HepG2 (cell line): Measurements from ENCODE around the gene EXOSC7. TPM values are rescaled to one million over a fixed set of nuclear protein-coding genes. Genes with fewer than 3 reads are reported as not detected.

Source experiments
- ATAC-seq: fragments of 200-7000 bp; cut with Tn5 transposase; 3 replicates; pipeline ENCODE4 v1.9.1; 2020; ENCODE audit warnings: mild to moderate bottlenecking, moderate library complexity
- BruUV-seq: library from RNA; stranded (reverse); fragments of 400-500 nt; replicated peaks from 2 replicates; lab custom pipeline; 2021; lab: Mats Ljungman, UMichigan
- CTCF ChIA-PET: fragments of 300-600 bp; formaldehyde crosslinking; extraction: SDS; loops from one replicate; lab custom pipeline; 2021; ENCODE audit warnings: low total read pairs, inconsistent platforms, low intra/inter-chr PET ratio; lab: Yijun Ruan, JAX
- POLR2A ChIA-PET: fragments of 350-600 bp; sonication (Branson Sonifier 250); formaldehyde crosslinking; loops from one replicate; lab custom pipeline; 2020; ENCODE audit warnings: antibody characterized with exemption, inconsistent platforms; lab: Yijun Ruan, JAX
- DNase-seq: peaks from one replicate; pipeline ENCODE4 v3.0.0-alpha.2; 2015; ENCODE audit warnings: low spot score
- FAIRE-seq: peaks from 3 replicates; lab custom pipeline; 2011; peaks lifted over from hg19 to GRCh38; lab: Jason Lieb, UNC
- H2AFZ ChIP-seq: one replicate; pipeline ENCODE4 v1.6.1; 2011; ENCODE audit warnings: low read length, inconsistent platforms
- H3K27ac ChIP-seq: fragments of 300-600 bp; 3 replicates; pipeline ENCODE4 v1.8.0; 2011; ENCODE audit warnings: mixed run types, mild to moderate bottlenecking, mixed read lengths, low read length, inconsistent platforms; ENCODE audit not compliant: insufficient read depth; ENCODE audit errors: extremely low read length
- H3K27me3 ChIP-seq, 2 experiments: fragments of 200-600 bp in 1 of 2; 2 replicates in 1 of 2; 3 replicates in 1 of 2; pipeline versions ENCODE4 v1.6.0 to v1.8.0; 2011; ENCODE audit warnings: low read length in 2 of 2, mild to moderate bottlenecking in 2 of 2, moderate library complexity in 2 of 2, inconsistent platforms in 1 of 2; ENCODE audit not compliant: insufficient read depth in 2 of 2, control insufficient read depth in 1 of 2
- H3K36me3 ChIP-seq, 2 experiments: fragments of 200-600 bp in 1 of 2; replicated peaks in 1 of 2; 2 replicates in 1 of 2; 3 replicates in 1 of 2; pipeline versions ENCODE4 v1.5.1 to v1.8.0; 2011; ENCODE audit warnings: low read length in 2 of 2, inconsistent platforms in 1 of 2; ENCODE audit not compliant: insufficient read depth in 2 of 2, control insufficient read depth in 1 of 2
- H3K4me1 ChIP-seq: 2 replicates; pipeline ENCODE4 v1.5.1; 2012; ENCODE audit warnings: low read length, inconsistent platforms; ENCODE audit not compliant: insufficient read depth
- H3K4me2 ChIP-seq: 2 replicates; pipeline ENCODE4 v1.6.0; 2011; ENCODE audit warnings: low read depth, low read length, inconsistent platforms
- H3K4me3 ChIP-seq, 3 experiments: fragments of 200-600 bp in 1 of 3; sonication (generic), shearing (Covaris generic) in 1 of 3; replicated peaks in 1 of 3; 2 replicates each; pipeline ENCODE4 v1.5.1; 2011 to 2016; ENCODE audit warnings: low read length in 3 of 3, inconsistent platforms in 2 of 3, low read depth in 2 of 3, mild to moderate bottlenecking in 2 of 3, control low read depth in 1 of 3, mixed read lengths in 1 of 3; ENCODE audit not compliant: insufficient read depth in 1 of 3
- H3K79me2 ChIP-seq: one replicate; pipeline ENCODE4 v1.6.1; 2011; ENCODE audit warnings: low read length, inconsistent platforms; ENCODE audit not compliant: insufficient read depth
- H3K9ac ChIP-seq: 2 replicates; pipeline ENCODE4 v1.6.0; 2011; ENCODE audit warnings: mild to moderate bottlenecking, low read depth, low read length, inconsistent platforms; ENCODE audit not compliant: insufficient read depth
- H3K9me3 ChIP-seq: 2 replicates; pipeline ENCODE4 v1.5.1; 2012; ENCODE audit warnings: mild to moderate bottlenecking, low read length
- H4K20me1 ChIP-seq: 2 replicates; pipeline ENCODE4 v1.6.0; 2011; ENCODE audit warnings: inconsistent platforms, mild to moderate bottlenecking, low read length, moderate library complexity; ENCODE audit not compliant: insufficient read depth
- BRD4 ChIP-seq: sonication (generic); formaldehyde crosslinking; IDR thresholded peaks from 2 replicates; pipeline ENCODE4 v1.4.0; 2020; ENCODE audit warnings: missing genetic modification reagents
- FOSL2 ChIP-seq: sonication (generic); formaldehyde crosslinking; IDR thresholded peaks from 2 replicates; pipeline ENCODE4 v1.4.0; 2020; ENCODE audit warnings: missing genetic modification reagents
- FOXA1 ChIP-seq, 2 experiments: fragments of 450-650 bp in 1 of 2; sonication (generic) in 1 of 2; formaldehyde crosslinking in 1 of 2; IDR thresholded peaks; 2 replicates each; pipeline versions ENCODE4 v1.4.0 to v1.6.1; 2016 to 2020; ENCODE audit warnings: missing genetic modification reagents in 1 of 2
- HNF4A ChIP-seq: sonication (generic); formaldehyde crosslinking; IDR thresholded peaks from 2 replicates; pipeline ENCODE4 v1.4.0; 2020; ENCODE audit warnings: missing genetic modification reagents
- KAT7 ChIP-seq: IDR thresholded peaks from 2 replicates; pipeline ENCODE4 v1.6.1; 2018; ENCODE audit warnings: borderline replicate concordance, missing compliant biosample characterization
- MYNN ChIP-seq: sonication (generic); formaldehyde crosslinking; IDR thresholded peaks from 2 replicates; pipeline ENCODE4 v1.4.0; 2020; ENCODE audit warnings: mild to moderate bottlenecking, low read depth, missing genetic modification reagents
- SCMH1 ChIP-seq: sonication (generic); formaldehyde crosslinking; IDR thresholded peaks from 2 replicates; pipeline ENCODE4 v1.9.0; 2021; ENCODE audit warnings: missing genetic modification reagents, mild to moderate bottlenecking, borderline replicate concordance
- SETDB1 ChIP-seq: sonication (generic); formaldehyde crosslinking; IDR thresholded peaks from 2 replicates; pipeline ENCODE4 v1.5.1; 2020; ENCODE audit warnings: missing genetic modification reagents, mild to moderate bottlenecking, borderline replicate concordance
- SMAD9 ChIP-seq: sonication (generic); formaldehyde crosslinking; IDR thresholded peaks from 2 replicates; pipeline ENCODE4 v1.5.1; 2020; ENCODE audit warnings: mild to moderate bottlenecking, missing genetic modification reagents
- U2AF1 ChIP-seq: fragments of 200-400 bp; formaldehyde crosslinking; optimal IDR thresholded peaks from 2 replicates; pipeline ENCODE3; 2017; ENCODE audit warnings: mild to moderate bottlenecking, low read depth, low read length
- ZFP36L1 ChIP-seq: sonication (generic); formaldehyde crosslinking; IDR thresholded peaks from 2 replicates; pipeline ENCODE4 v1.8.0; 2022; ENCODE audit warnings: mild to moderate bottlenecking, missing genetic modification reagents, moderate library complexity
- ZNF124 ChIP-seq: sonication (generic); formaldehyde crosslinking; IDR thresholded peaks from 2 replicates; pipeline ENCODE4 v1.4.0; 2020; ENCODE audit warnings: missing genetic modification reagents
- ZNF605 ChIP-seq: sonication (generic); formaldehyde crosslinking; IDR thresholded peaks from 2 replicates; pipeline ENCODE4 v1.8.0; 2022; ENCODE audit warnings: mild to moderate bottlenecking, missing genetic modification reagents
- ZNF737 ChIP-seq: sonication (generic); formaldehyde crosslinking; IDR thresholded peaks from 2 replicates; pipeline ENCODE4 v1.5.0; 2020; ENCODE audit warnings: missing genetic modification reagents, mild to moderate bottlenecking, borderline replicate concordance
- WGBS: methylation state at CpG from one replicate; pipeline ENCODE4 v1.1.6; 2017; ENCODE audit warnings: low lambda C conversion rate; 5-methylcytosine and 5-hydroxymethylcytosine counted together
- in situ Hi-C: cut with HindIII; loops from 2 replicates; pipeline ENCODE4 v1.10.0; 2017; ENCODE audit warnings: low pct_unique_long_range_greater_than_20kb; ENCODE audit not compliant: extremely low pct_ligation_motif_present
- intact Hi-C: fragments of 100-400 bp; cut with micrococcal nuclease; formaldehyde crosslinking; loops from one replicate; pipeline ENCODE4 v1.10.0; 2022; ENCODE audit not compliant: unreplicated experiment
- polyA plus RNA-seq, 8 experiments: library from polyadenylated mRNA; depleted of rRNA in 3 of 8; stranded (reverse) in 7 of 8; unstranded in 1 of 8; fragments of >200 nt; fragmentation: Illumina TruSeq in 4 of 8; extraction: Trizol in 4 of 8; gene quantifications; 2 replicates each; pipeline versions ENCODE4 v1.2.1 to v1.2.3, GENCODE V29; 2011 to 2016; ENCODE audit warnings: low read depth in 4 of 8, missing spikeins in 1 of 8, mixed read lengths in 1 of 8; ENCODE audit not compliant: insufficient read depth in 1 of 8
- total RNA-seq, 5 experiments: library from RNA; depleted of rRNA; stranded (reverse); fragments of >200 nt; fragmentation: Illumina TruSeq; extraction: Trizol; gene quantifications; 2 replicates each; pipeline ENCODE4 v1.2.3, GENCODE V29; 2016; ENCODE audit warnings: low read depth in 1 of 5
- TF ChIP-seq, protein P1 (sequence below): sonication (generic); formaldehyde crosslinking; IDR thresholded peaks from 2 replicates; pipeline ENCODE4 v1.4.0; 2020; ENCODE audit warnings: low read depth, missing genetic modification reagents

Gene EXOSC7
- total and polyA plus RNA-seq, 2 of the 13 experiments (the other 11 are each of a cell fraction or from before 2014, with no cell fraction given), result 68.3 to 74.7 TPM

DNA sequence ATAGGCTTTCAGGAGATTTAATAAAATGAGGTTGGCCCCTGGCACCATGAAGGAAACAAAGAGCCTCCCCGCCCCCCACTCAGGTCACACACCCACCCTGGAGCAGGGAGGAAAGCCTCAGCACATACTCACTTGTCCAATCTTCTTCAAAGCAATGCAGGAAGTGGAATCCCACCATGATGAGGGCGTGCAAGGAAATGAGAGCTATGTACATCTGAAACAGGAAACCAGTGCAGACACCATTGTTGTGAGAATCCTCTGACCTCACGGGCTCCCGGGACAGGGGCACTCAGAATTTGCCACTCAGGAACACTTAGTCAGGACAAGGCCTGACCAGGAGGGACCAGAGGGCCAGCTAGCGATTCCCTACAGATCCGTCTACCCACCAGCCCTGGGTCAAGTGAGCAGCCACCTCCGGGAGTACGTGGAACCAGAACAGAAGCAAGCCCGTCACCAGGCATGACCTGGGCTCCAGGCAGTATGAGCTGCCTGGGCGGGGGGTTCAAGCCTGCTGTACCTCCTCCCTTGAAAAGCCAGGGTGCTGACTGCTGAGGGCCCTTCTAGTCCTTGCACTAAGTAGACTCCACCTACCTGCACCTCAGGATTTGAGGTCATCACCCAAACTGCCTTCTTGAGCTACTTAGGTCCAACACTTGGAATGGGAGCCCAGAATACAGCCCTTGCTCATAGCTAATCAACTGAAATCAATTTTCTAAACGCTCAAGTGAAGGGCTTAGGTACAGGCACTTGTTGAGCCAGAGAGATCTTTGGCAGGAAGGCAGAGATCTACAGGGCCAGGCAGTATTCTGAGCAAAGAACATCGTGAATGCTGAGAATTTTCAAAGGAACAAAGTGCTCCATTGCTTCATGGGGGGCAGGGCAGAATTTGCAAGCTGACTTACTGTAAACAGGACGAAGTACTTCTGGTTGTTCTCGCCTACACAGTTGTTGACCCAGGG, 42.8 kb upstream of the EXOSC7 start:
- Histone ChIP-seq H2AFZ (no peak overlapping the region), H4K20me1 (no peaks in the 10 kb centered on the region), H3K9ac (no peak overlapping the region), H3K79me2 (no peaks in the 10 kb centered on the region), H3K36me3 (peaks cover 14 to 41% of the 10 kb centered on the region in 2 experiments; a peak in 4 of 5 replicates), H3K4me1 (peaks cover 13% of the 10 kb centered on the region), H3K4me2 (no peak overlapping the region), H3K9me3 (no peaks in the 10 kb centered on the region), H3K27ac (peak overlapping the region; percentile 4), H3K27me3 (no peaks in the 10 kb centered on the region), H3K4me3 (no peak overlapping the region)
- TF ChIP-seq FOXA1 (IDR thresholded peaks at IDR 0.05) (no peak), FOXA1 (CRISPR knock-in tag; IDR thresholded peaks at IDR 0.05) (0 out of 2 replicates have a peak, but pooled peaks have one; percentile 2), ZNF124 (no peak)
- in situ Hi-C loops, result no loop called here
- FAIRE-seq, result peak; percentile 4
- CTCF ChIA-PET, result no interaction called here
- BruUV-seq, result no TSS peak
- 82% methylated on average over 12 of the region's 14 CpGs for WGBS
- intact Hi-C loops, result no loop called here
- no peak for DNase-seq
- POLR2A ChIA-PET, result no interaction called here
- ATAC-seq, result 0 out of 3 replicates have a peak, but pooled peaks have one; percentile 33

DNA sequence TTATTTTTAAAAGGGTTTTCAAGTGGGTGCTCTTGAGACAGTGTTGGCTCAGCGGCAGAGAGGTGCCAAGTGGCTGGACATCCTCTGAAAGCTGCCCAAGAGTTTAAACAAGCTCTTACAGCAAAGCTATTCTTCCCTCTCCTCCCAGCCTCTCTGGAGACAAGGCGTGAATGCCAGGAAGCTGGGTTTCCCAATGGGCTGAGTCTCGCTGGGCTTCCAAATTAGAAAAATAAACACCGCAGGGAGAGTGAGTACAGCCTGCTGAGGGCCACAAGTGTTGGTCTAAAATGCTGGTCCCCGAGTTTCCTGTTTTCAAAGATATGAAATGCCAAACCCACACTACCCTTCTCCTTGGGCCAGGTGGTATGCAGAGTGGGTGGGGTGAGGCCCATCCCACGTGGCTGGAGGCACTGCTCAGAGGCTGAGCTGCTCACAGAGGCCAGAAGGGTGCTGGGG, 36.4 kb upstream of the EXOSC7 start:
- BruUV-seq, result no TSS peak
- WGBS, result 93% methylated on average over 4 of the region's 6 CpGs
- POLR2A ChIA-PET, result no interaction called here
- TF ChIP-seq KAT7 (CRISPR knock-in tag) (no peak), ZFP36L1 (CRISPR knock-in tag) (no peak), FOSL2 (no peak), SCMH1 (CRISPR knock-in tag) (no peak), BRD4 (CRISPR knock-in tag) (no peak), SMAD9 (no peak), MYNN (CRISPR knock-in tag) (no peak), U2AF1 (no peak), ZNF605 (CRISPR knock-in tag) (no peak), ZNF737 (CRISPR knock-in tag) (no peak), SETDB1 (no peak), HNF4A (CRISPR knock-in tag) (no peak)
- TF ChIP-seq, protein P1, sequence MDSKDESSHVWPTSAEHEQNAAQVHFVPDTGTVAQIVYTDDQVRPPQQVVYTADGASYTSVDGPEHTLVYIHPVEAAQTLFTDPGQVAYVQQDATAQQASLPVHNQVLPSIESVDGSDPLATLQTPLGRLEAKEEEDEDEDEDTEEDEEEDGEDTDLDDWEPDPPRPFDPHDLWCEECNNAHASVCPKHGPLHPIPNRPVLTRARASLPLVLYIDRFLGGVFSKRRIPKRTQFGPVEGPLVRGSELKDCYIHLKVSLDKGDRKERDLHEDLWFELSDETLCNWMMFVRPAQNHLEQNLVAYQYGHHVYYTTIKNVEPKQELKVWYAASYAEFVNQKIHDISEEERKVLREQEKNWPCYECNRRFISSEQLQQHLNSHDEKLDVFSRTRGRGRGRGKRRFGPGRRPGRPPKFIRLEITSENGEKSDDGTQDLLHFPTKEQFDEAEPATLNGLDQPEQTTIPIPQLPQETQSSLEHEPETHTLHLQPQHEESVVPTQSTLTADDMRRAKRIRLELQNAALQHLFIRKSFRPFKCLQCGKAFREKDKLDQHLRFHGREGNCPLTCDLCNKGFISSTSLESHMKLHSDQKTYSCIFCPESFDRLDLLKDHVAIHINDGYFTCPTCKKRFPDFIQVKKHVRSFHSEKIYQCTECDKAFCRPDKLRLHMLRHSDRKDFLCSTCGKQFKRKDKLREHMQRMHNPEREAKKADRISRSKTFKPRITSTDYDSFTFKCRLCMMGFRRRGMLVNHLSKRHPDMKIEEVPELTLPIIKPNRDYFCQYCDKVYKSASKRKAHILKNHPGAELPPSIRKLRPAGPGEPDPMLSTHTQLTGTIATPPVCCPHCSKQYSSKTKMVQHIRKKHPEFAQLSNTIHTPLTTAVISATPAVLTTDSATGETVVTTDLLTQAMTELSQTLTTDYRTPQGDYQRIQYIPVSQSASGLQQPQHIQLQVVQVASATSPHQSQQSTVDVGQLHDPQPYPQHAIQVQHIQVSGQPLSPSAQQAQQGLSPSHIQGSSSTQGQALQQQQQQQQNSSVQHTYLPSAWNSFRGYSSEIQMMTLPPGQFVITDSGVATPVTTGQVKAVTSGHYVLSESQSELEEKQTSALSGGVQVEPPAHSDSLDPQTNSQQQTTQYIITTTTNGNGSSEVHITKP (CRISPR knock-in tag), result no peak

More for the DNA sequence above, 36.4 kb upstream of the EXOSC7 start:
- Histone ChIP-seq H2AFZ (no peak overlapping the region), H3K36me3 (peaks cover 12 to 45% of the 10 kb centered on the region in 2 experiments), H3K9ac (no peak overlapping the region), H4K20me1 (no peaks in the 10 kb centered on the region), H3K27me3 (no peaks in the 10 kb centered on the region), H3K4me2 (no peak overlapping the region), H3K4me3 (no peak overlapping the region), H3K4me1 (no peaks in the 10 kb centered on the region), H3K79me2 (no peaks in the 10 kb centered on the region), H3K27ac (no peak overlapping the region), H3K9me3 (no peaks in the 10 kb centered on the region)
- intact Hi-C loops (no loop called here), in situ Hi-C loops (no loop called here)
- no peak for ATAC-seq
- FAIRE-seq, result no peak
- CTCF ChIA-PET, result no interaction called here
- DNase-seq, result no peak
